Panc1 (cell line): ENCODE data around the gene TSHZ3. TPM values are rescaled to one million over a fixed set of nuclear protein-coding genes. Genes with fewer than 3 reads are reported as not detected.
A peak's percentile ranks its signal among the peaks of the same experiment; 100 is the strongest.

Experiments
- ATAC-seq: fragments of 200-7000 bp; cut with Tn5 transposase; 2 replicates; pipeline ENCODE4 v1.9.1; 2020; ENCODE audit warnings: mild to moderate bottlenecking, moderate library complexity
- BruUV-seq: library from RNA; stranded (reverse); fragments of 400-500 nt; replicated peaks from 2 replicates; lab custom pipeline; 2021; lab: Mats Ljungman, UMichigan
- CTCF ChIA-PET: fragments of 300-600 bp; sonication (Branson Sonifier 250); formaldehyde crosslinking; loops from one replicate; lab custom pipeline; 2022; ENCODE audit warnings: antibody characterized with exemption; lab: Charles Lee
- POLR2A ChIA-PET: fragments of 300-600 bp; sonication (Branson Sonifier 250); formaldehyde crosslinking; loops from one replicate; lab custom pipeline; 2022; ENCODE audit warnings: antibody characterized with exemption; lab: Charles Lee
- DNase-seq: peaks from one replicate; pipeline ENCODE4 v3.0.0-alpha.2; 2010; ENCODE audit warnings: low read depth, low spot score
- H3K27ac ChIP-seq: 2 replicates; pipeline ENCODE4 v1.5.1; 2011; ENCODE audit warnings: mild to moderate bottlenecking, low read length, inconsistent platforms
- H3K27me3 ChIP-seq: fragments of 200-500 bp; sonication (Bioruptor generic); 2 replicates; pipeline ENCODE4 v1.6.0; 2014; ENCODE audit warnings: low read length, inconsistent platforms; ENCODE audit not compliant: control insufficient read depth, insufficient read depth
- H3K36me3 ChIP-seq: fragments of 200-500 bp; sonication (Bioruptor generic); 2 replicates; pipeline ENCODE4 v1.5.1; 2014; ENCODE audit warnings: inconsistent platforms, mild to moderate bottlenecking, low read length, moderate library complexity; ENCODE audit not compliant: control insufficient read depth, insufficient read depth
- H3K4me1 ChIP-seq: 2 replicates; pipeline ENCODE4 v1.5.1; 2011; ENCODE audit warnings: inconsistent platforms, mild to moderate bottlenecking, low read length, moderate library complexity; ENCODE audit not compliant: control insufficient read depth, insufficient read depth
- H3K4me3 ChIP-seq, 2 experiments: 2 replicates each; pipeline ENCODE4 v1.5.1; 2011 to 2012; ENCODE audit warnings: low read depth in 2 of 2, low read length in 2 of 2, mild to moderate bottlenecking in 2 of 2, inconsistent platforms in 1 of 2, moderate library complexity in 1 of 2
- H3K9me3 ChIP-seq: fragments of 200-500 bp; sonication (Bioruptor generic); 2 replicates; pipeline ENCODE4 v1.5.1; 2014; ENCODE audit warnings: low read depth, mild to moderate bottlenecking, inconsistent platforms, low read length, moderate library complexity; ENCODE audit not compliant: control insufficient read depth, insufficient read depth
- CTCF ChIP-seq: fragments of 450-650 bp; IDR thresholded peaks from 2 replicates; pipeline ENCODE4 v1.5.1; 2017; ENCODE audit warnings: mild to moderate bottlenecking
- POLR2AphosphoS5 ChIP-seq: IDR thresholded peaks from 2 replicates; pipeline ENCODE4 v1.6.1; 2012; ENCODE audit warnings: mild to moderate bottlenecking, low read depth, low read length, moderate library complexity
- REST ChIP-seq, 2 experiments: IDR thresholded peaks; 2 replicates each; pipeline ENCODE4 v1.6.1; 2011 to 2012; ENCODE audit warnings: low read depth in 2 of 2, control low read depth in 1 of 2, low read length in 1 of 2, mild to moderate bottlenecking in 1 of 2, moderate library complexity in 1 of 2; ENCODE audit not compliant: insufficient read depth in 1 of 2
- SIN3A ChIP-seq: IDR thresholded peaks from 2 replicates; pipeline ENCODE4 v1.6.1; 2012; ENCODE audit warnings: low read depth, mild to moderate bottlenecking, low read length, moderate library complexity, borderline replicate concordance; ENCODE audit not compliant: insufficient read depth
- TCF7L2 ChIP-seq: IDR thresholded peaks from 2 replicates; pipeline ENCODE4 v1.6.1; 2011; ENCODE audit warnings: mild to moderate bottlenecking, low read depth, low read length, inconsistent platforms
- in situ Hi-C: cut with HindIII; loops from 2 replicates; pipeline ENCODE4 v1.10.0; 2016; ENCODE audit warnings: low sequenced_read_pairs, low pct_unique_long_range_greater_than_20kb
- intact Hi-C: fragments of 100-400 bp; cut with micrococcal nuclease; formaldehyde crosslinking; loops from one replicate; pipeline ENCODE4 v1.10.0; 2022; ENCODE audit not compliant: unreplicated experiment
- total RNA-seq: library from RNA; stranded (reverse); gene quantifications from one replicate; pipeline ENCODE4 v1.2.1, GENCODE V29; 2021; ENCODE audit not compliant: unreplicated experiment

The TSHZ3 gene
- total RNA-seq, 1 experiment from 2014 or later, result 7.8 TPM

- in situ Hi-C loops (no loop called here), intact Hi-C loops (no loop called here)
- BruUV-seq, result no TSS peak
- CTCF ChIA-PET, result interaction anchor here (1.6 kb wide), 1 partner anchor 655 kb away, joined by 3 read pairs; no protein-coding TSS in a partner anchor
- H3K9me3 ChIP-seq, result no peaks in the 10 kb centered on the region
- H3K27ac ChIP-seq, result no peak overlapping the region
- DNase-seq (no peak), ATAC-seq (peak; percentile 92)
- H3K36me3 ChIP-seq, result no peaks in the 10 kb centered on the region
- no peak overlapping the region for H3K4me3 ChIP-seq
- H3K27me3 ChIP-seq, result no peaks in the 10 kb centered on the region
- POLR2A ChIA-PET, result interaction anchor here (0.5 to 0.7 kb wide), 2 partner anchors 18 to 214 kb away, joined by 4 to 6 read pairs; no protein-coding TSS in a partner anchor
- H3K4me1 ChIP-seq, result no peaks in the 10 kb centered on the region
- TF ChIP-seq CTCF (peak; percentile 82), REST (IDR thresholded peaks at IDR 0.05; ENCODE audit: insufficient read depth in 1 of 2, low read depth in 2 of 2, low read length in 1 of 2) (no peak)
These were observed 11.0 kb downstream of the TSHZ3 start for GRCh38 chr19:31338069-31338776.

- in situ Hi-C loops, result no loop called here
- no peaks in the 10 kb centered on the region for H3K9me3 ChIP-seq
- ATAC-seq, result no peak
- H3K36me3 ChIP-seq, result no peaks in the 10 kb centered on the region
- no peak overlapping the region for H3K27ac ChIP-seq
- POLR2A ChIA-PET, result interaction anchor here (0.6 kb wide), 1 partner anchor 1164 kb away, joined by 4 read pairs; no protein-coding TSS in a partner anchor
- no peak for DNase-seq
- no peak for TF ChIP-seq TCF7L2
- no peak for TF ChIP-seq SIN3A
- no peak for TF ChIP-seq POLR2AphosphoS5
- TF ChIP-seq REST (IDR thresholded peaks at IDR 0.05; ENCODE audit: insufficient read depth in 1 of 2, low read depth in 2 of 2, low read length in 1 of 2), result no peak
- no peak for TF ChIP-seq CTCF
- H3K4me1 ChIP-seq, result no peaks in the 10 kb centered on the region
- H3K27me3 ChIP-seq, result no peaks in the 10 kb centered on the region
- intact Hi-C loops, result no loop called here
- H3K4me3 ChIP-seq, result no peak overlapping the region
- BruUV-seq, result no TSS peak
- CTCF ChIA-PET, result interaction anchor here (1.6 kb wide), 1 partner anchor 654 kb away, joined by 3 read pairs; no protein-coding TSS in a partner anchor
These were observed 12.0 kb downstream of the TSHZ3 start for GRCh38 chr19:31337008-31337914.
